ENCODE results near the gene SLC30A4. TPM values are rescaled to one million over a fixed set of nuclear protein-coding genes. Genes with fewer than 3 reads are reported as not detected.
A peak's percentile ranks its signal among the peaks of the same experiment; 100 is the strongest.

The SLC30A4 gene
- total RNA-seq, 1 donor from 2014 or later, result 0.34 TPM

DNA sequence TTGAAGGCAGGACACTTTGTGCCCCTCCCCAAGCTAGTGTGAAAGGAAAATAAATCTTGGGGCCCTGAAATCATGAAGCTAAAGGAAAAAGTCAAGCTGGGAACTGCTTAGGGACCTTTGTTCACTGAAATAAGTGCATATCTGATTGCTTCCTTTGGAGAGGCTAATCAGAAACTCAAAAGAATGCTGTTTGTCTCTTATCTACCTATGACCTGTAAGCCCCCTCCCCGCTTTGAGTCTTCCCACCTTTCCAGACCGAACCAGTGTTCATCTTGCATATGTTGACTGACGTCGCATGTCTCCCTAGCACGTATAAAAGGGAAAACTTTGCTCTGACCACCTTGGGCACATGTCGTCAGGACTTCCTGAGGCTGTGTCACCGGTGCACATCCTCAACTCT lies 53.1 kb downstream of the SLC30A4 start:
- TF ChIP-seq, protein P1, sequence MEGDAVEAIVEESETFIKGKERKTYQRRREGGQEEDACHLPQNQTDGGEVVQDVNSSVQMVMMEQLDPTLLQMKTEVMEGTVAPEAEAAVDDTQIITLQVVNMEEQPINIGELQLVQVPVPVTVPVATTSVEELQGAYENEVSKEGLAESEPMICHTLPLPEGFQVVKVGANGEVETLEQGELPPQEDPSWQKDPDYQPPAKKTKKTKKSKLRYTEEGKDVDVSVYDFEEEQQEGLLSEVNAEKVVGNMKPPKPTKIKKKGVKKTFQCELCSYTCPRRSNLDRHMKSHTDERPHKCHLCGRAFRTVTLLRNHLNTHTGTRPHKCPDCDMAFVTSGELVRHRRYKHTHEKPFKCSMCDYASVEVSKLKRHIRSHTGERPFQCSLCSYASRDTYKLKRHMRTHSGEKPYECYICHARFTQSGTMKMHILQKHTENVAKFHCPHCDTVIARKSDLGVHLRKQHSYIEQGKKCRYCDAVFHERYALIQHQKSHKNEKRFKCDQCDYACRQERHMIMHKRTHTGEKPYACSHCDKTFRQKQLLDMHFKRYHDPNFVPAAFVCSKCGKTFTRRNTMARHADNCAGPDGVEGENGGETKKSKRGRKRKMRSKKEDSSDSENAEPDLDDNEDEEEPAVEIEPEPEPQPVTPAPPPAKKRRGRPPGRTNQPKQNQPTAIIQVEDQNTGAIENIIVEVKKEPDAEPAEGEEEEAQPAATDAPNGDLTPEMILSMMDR (IDR thresholded peaks at IDR 0.05; ENCODE audit: partially characterized antibody, unreplicated experiment), result no peak
- H3K4me1 Mint-ChIP-seq (ENCODE audit: low read depth, unreplicated experiment), result peaks cover 2% of the 10 kb centered on the region
- H3K27me3 Mint-ChIP-seq (ENCODE audit: unreplicated experiment), result peaks cover 25% of the 10 kb centered on the region
- H3K9me3 Mint-ChIP-seq (ENCODE audit: unreplicated experiment), result peaks cover 6% of the 10 kb centered on the region
- no peak for DNase-seq
- no peak overlapping the region for H3K27ac Mint-ChIP-seq (ENCODE audit: unreplicated experiment)
- peaks cover 5% of the 10 kb centered on the region for H3K36me3 Mint-ChIP-seq (ENCODE audit: unreplicated experiment)
- H3K4me3 Mint-ChIP-seq (ENCODE audit: unreplicated experiment), result no peak overlapping the region

DNA sequence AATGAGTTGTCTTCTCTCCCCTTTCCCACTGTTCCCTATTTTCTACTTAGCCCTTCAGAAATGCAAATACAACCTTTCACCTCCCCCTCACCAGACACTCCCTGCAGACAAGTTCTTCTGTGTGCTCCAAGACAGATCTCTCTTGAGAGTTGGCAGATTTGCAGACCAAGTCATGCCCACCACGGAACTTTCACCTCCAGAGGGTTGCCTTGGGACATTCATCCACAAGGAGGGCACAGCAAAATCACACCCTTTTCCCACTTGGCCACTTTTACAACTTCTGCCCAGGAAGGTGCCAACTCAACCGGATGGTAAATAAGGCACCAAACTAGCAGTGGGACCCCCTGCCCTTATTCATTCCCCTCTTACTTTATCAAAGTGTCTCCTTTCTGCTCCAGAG lies 53.5 kb downstream of the SLC30A4 start:
- Mint-ChIP-seq H3K27me3 (ENCODE audit: unreplicated experiment) (peaks cover 28% of the 10 kb centered on the region), H3K4me1 (ENCODE audit: low read depth, unreplicated experiment) (peaks cover 6% of the 10 kb centered on the region), H3K9me3 (ENCODE audit: unreplicated experiment) (peaks cover 10% of the 10 kb centered on the region), H3K4me3 (ENCODE audit: unreplicated experiment) (no peak overlapping the region), H3K36me3 (ENCODE audit: unreplicated experiment) (peaks cover 9% of the 10 kb centered on the region), H3K27ac (ENCODE audit: unreplicated experiment) (no peak overlapping the region)
- DNase-seq, result no peak
- TF ChIP-seq, protein P1 (IDR thresholded peaks at IDR 0.05; ENCODE audit: partially characterized antibody, unreplicated experiment), result no peak

DNA sequence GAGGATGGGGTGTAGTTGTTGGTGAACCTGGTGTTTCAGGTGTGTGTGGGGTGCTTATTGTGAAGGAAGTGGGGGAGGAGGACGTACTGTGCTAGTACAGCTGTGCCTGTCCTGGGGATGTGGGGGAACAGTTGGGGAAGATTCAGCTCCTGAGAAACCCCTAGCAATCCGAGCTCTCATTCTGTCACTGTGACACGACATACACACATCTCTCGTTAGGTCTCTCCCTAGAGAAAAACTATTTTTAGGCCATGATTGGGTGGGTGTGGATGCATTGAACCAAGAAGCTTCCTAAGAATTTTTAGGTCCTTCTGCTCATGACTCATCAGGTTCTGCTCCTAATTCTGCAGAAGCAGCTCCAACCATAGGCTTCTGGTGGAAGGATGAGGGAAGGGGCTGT lies 54.3 kb downstream of the SLC30A4 start:
- Mint-ChIP-seq H3K27me3 (ENCODE audit: unreplicated experiment) (peaks cover 32% of the 10 kb centered on the region), H3K9me3 (ENCODE audit: unreplicated experiment) (peaks cover 13% of the 10 kb centered on the region), H3K27ac (ENCODE audit: unreplicated experiment) (no peak overlapping the region), H3K4me1 (ENCODE audit: low read depth, unreplicated experiment) (peaks cover 8% of the 10 kb centered on the region), H3K4me3 (ENCODE audit: unreplicated experiment) (no peak overlapping the region), H3K36me3 (ENCODE audit: unreplicated experiment) (peaks cover 11% of the 10 kb centered on the region)
- TF ChIP-seq, protein P1 (IDR thresholded peaks at IDR 0.05; ENCODE audit: partially characterized antibody, unreplicated experiment), result no peak
- no peak for DNase-seq

DNA sequence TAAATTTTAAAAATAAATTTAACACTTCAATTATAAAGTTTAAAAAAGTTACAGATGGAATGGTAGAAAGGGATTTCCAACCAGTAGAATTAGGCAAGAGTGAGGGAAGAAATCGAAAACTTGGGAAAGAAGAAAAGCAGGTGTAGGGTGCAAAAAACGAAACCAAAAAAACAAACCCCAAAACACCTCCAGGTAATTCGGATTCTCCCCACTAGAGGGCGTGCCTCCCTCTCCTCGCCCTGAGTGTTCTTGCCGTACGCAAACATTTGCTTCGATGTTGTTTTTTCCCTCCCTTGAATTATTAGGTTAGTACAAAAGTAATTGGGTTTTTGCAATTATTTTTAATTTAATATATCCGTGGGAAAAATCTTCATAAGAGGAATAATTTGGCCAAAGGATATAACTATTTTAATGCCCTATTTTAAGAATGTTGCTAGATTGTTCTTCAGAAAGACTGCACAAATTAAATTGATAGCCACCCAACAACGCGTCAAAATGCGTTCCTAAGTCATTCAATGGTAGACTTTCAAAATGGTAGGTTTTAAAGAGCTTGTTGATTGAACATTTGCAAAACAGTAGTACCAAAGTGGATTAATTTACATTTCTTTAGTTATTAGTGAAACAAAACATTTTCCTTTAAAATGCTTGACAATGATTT lies 63.7 kb downstream of the SLC30A4 start:
- peaks cover 11% of the 10 kb centered on the region for H3K4me1 Mint-ChIP-seq (ENCODE audit: low read depth, unreplicated experiment)
- H3K27me3 Mint-ChIP-seq (ENCODE audit: unreplicated experiment), result peaks cover 10% of the 10 kb centered on the region
- no peak overlapping the region for H3K27ac Mint-ChIP-seq (ENCODE audit: unreplicated experiment)
- peak; percentile 80 for DNase-seq
- TF ChIP-seq, protein P1 (IDR thresholded peaks at IDR 0.05; ENCODE audit: partially characterized antibody, unreplicated experiment), result peak; percentile 93
- no peak overlapping the region for H3K4me3 Mint-ChIP-seq (ENCODE audit: unreplicated experiment)
- peaks cover under 1% of the 10 kb centered on the region for H3K36me3 Mint-ChIP-seq (ENCODE audit: unreplicated experiment)
- peaks cover 3% of the 10 kb centered on the region for H3K9me3 Mint-ChIP-seq (ENCODE audit: unreplicated experiment)
